ENCODE data around the gene LRRC63.
A peak's percentile ranks its signal among the peaks of the same experiment; 100 is the strongest.
"Not testable (repeated sequence)": the region's sequence is repeated elsewhere in the genome, so short reads cannot be mapped to it uniquely, and the experiment has no call there.

The LRRC63 gene

GRCh38 chr13:46267166-46267565 lies 55.4 kb downstream of the LRRC63 start:
- DNase-seq: no peak

GRCh38 chr13:46270416-46270815 lies 58.7 kb downstream of the LRRC63 start:
- no peak for DNase-seq

GRCh38 chr13:46274094-46274698 lies 62.5 kb downstream of the LRRC63 start:
- no peak for DNase-seq

DNA sequence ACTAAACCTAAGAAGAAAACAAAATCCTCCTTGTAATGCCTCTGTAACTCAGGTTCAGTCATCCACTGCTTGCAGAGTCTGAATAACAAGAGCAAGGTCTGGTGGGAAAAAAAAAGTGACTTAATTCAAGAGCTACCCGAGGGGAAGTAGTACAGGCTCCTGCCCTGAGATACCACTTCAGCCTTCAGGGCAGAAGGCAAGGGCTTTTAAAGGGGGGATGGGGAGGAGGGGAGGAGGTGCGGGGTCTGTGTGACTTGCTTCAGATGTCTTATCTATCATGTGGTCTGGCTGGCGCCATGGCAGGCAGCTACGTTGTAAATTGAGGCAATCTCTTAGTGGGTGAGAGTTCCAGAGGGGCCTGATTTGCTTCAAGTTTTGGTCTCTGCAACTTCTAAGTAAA lies 66.7 kb downstream of the LRRC63 start:
- DNase-seq: peak in 1 of 5 experiments; percentile 22

DNA sequence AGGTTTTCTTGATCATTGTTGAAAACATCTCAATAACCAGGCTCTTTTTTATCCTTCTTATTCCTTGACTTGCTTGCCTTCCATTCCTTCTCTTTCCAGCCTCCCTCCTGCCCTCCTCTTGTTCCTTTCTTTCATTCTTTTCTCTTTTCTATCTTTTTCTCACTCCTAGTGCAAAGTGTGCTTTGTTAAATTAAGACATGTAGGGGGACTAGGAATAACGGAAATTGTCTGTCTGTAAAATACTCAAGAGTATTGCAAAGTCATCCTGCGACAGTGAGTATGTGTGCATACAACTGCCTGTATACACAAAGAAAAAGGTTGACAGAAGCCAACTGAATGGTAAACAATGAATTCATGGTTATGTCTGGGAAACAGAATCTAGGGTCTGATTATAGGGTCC lies 70.1 kb downstream of the LRRC63 start:
- DNase-seq: no peak

DNA sequence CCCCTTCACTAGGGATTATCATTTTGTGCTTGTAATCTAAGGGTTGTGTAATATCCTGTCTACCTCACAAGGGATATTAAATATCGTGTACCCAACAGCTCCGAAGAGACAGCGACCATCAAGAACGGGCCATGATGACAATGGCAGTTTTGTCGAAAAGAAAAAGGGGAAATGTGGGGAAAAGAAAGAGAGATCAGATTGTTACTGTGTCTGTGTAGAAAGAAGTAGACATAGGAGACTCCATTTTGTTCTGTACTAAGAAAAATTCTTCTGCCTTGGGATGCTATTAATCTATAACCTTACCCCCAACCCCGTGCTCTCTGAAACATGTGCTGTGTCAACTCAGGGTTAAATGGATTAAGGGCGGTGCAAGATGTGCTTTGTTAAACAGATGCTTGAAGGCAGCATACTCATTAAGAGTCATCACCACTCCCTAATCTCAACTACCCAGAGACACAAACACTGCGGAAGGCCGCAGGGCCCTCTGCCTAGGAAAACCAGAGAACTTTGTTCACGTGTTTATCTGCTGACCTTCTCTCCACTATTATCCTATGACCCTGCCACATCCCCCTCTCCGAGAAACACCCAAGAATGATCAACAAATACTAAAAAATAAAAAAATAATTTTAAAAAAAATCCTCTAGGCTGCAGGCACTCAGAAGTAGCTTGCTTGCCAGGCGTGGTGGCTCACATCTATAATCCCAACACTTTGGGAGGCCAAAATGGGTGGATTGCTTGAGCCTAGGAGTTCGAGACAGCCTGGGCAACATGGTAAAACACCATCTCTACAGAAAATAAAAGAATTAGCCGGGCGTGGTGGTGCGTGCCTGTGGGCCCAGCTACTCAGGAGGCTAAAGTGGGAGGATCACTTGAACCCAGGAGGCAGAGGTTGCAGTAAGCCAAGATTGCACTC lies 72.4 kb downstream of the LRRC63 start:
- DNase-seq: not testable (repeated sequence)

- no peak for DNase-seq
Measured at GRCh38 chr13:46286972-46287371, 75.2 kb downstream of the LRRC63 start.

GRCh38 chr13:46288570-46289259 lies 77.0 kb downstream of the LRRC63 start:
- DNase-seq: peak in 2 of 5 experiments; percentile 44 to 75

- DNase-seq: no peak
Measured at GRCh38 chr13:46289260-46289955, 77.7 kb downstream of the LRRC63 start.

GRCh38 chr13:46290434-46290833 lies 78.7 kb downstream of the LRRC63 start:
- no peak for DNase-seq

GRCh38 chr13:46293436-46293835 lies 81.7 kb downstream of the LRRC63 start:
- no peak for DNase-seq

- DNase-seq: peak in 3 of 5 experiments; percentile 32 to 95 (median 92)
Measured at GRCh38 chr13:46295491-46296114, 83.9 kb downstream of the LRRC63 start.

DNA sequence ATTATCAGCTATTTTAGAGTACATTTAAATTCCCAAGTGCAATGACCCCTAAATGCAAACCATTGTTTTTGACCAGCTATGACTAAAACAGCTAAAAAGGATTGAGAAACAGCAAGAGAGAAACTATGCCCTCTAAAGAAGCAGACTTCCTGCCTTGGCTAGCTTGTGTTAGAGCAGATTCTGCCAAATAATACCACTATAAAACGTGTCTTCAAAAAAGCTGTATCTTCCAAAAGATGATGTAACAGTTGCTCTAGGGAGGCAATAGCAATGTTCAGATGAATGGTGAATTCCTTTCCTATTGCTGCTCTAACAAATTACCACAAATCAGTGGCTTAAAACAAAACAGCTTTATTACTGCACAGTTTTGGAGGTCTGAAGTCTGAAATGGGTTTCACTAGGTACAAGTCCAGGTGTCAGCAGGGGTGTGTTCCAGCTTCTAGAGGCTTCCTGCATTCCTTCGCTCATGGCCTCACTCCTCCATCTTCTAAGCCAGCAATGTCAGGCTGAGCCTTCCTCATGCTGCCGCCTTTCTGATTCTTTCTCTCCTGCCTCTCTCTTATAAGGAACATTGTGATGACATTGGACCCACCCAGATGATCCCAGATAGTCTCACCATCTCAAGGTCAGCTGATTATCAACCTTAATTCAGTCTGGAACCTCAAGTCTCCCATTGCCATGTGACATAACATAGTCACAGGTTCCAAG lies 84.5 kb downstream of the LRRC63 start:
- peak in 1 of 5 experiments; percentile 78 for DNase-seq

DNA sequence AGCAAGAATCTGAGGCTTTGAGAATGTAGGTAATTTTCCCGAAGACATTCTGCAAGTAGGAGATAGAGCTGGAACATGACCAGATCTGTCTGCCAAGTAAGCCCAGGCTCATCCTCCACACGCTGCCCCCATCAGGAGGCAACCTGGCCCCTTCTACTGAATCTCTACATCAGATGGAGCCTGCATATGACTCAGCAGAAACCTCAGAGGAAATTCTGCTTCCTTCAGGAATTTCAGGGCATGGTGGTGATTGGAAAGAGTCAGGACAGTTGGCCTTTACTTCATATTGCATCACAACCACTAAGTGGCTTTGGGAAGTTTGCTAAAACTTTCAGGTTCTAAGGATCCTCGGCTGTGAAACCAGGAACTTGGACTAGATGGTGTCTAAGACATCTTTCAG lies 85.2 kb downstream of the LRRC63 start:
- DNase-seq: no peak

- peak in 1 of 5 experiments; percentile 53 for DNase-seq
Measured at GRCh38 chr13:46297361-46297811, 85.7 kb downstream of the LRRC63 start.

GRCh38 chr13:46303742-46304385 lies 92.1 kb downstream of the LRRC63 start:
- DNase-seq: peak in 1 of 5 experiments; percentile 40

- DNase-seq: no peak
Measured at GRCh38 chr13:46304546-46304945, 92.8 kb downstream of the LRRC63 start.

- no peak for DNase-seq
Measured at GRCh38 chr13:46307554-46307953, 95.8 kb downstream of the LRRC63 start.

DNA sequence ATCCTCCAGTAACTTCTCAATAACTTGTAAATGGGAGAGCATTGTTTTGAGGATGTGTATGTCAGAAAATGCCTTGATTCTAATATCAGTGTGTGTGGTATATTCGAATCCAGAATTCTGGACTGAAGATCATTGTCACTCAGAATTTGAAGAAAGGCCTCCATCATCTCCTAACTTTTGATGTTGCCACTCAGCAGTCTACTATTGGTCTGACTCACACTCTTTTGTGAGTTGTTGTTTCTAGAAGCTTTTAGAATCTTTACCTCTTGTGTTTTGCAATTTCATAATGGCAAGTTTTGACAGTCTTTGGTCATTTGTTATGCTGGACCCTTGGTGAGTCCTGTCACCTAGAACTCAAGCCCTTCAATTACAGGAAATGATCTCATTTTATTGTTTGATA lies 98.3 kb downstream of the LRRC63 start:
- no peak for DNase-seq

DNA sequence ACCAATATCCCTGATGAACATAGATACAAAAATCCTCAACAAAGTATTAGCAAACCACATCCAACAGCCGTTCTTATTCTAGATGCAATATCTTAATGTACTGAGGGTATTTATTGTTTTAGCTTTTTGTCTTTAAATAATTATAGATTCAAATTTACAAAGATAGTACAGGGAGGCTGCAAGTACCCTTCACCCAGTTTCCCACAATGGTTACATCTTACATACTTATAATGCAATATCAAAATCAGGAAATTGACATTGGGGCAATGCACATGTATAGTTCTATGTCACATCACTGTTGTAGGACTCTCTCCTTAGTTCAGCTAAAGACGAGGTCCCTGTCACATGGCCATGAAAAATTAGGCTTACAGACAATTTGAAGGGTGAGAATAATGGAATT lies 99.5 kb downstream of the LRRC63 start:
- DNase-seq: no peak

DNA sequence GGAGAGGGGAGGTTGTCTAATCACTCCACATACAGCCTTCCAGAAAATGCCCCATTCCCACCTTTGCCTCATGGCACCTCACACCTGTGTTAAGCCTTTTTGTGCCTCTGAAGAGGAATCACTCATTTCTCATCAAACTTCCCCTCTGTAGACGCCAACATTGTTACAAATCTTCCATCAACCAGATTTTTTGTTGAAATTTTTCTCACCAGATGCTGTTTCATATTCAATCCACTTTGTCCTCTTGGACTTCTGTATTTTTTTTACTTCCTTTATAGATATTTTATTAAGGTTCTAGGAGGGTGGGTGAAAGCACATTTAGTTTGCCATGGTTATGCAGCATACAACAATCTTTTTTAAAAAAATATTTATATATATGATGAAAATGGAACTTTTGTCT lies 101.3 kb downstream of the LRRC63 start:
- no peak for DNase-seq

Measured in T-helper 2 cell (primary cell).